Psoas muscle (tissue), 8 donors: Measurements from ENCODE around the gene CKLF. TPM values are rescaled to one million over a fixed set of nuclear protein-coding genes. Genes with fewer than 3 reads are reported as not detected.

Experiments used
- ATAC-seq, 4 donors: fragments of 200-7000 bp; cut with Tn5 transposase; one replicate each; pipeline ENCODE4 v1.9.1; 2020; ENCODE audit warnings: moderate library complexity in 3 of 4, mild to moderate bottlenecking in 2 of 4
- DNase-seq, 2 donors: peaks; one replicate each; pipeline ENCODE4 v3.0.0-alpha.2; 2020
- H3K27ac ChIP-seq: fragments of 200-600 bp; one replicate; pipeline ENCODE4 v1.8.0; 2022
- H3K27me3 ChIP-seq, 3 donors: fragments of 200-600 bp in 1 of 3; one replicate each; pipeline versions ENCODE4 v1.6.1 to v1.8.0; 2013 to 2022; ENCODE audit warnings: low read length in 2 of 3, mild to moderate bottlenecking in 2 of 3, moderate library complexity in 1 of 3; ENCODE audit not compliant: insufficient read depth in 3 of 3
- H3K36me3 ChIP-seq, 2 donors: fragments of 200-600 bp in 1 of 2; one replicate each; pipeline versions ENCODE4 v1.6.1 to v1.8.0; 2013 to 2022; ENCODE audit warnings: low read depth in 1 of 2, mild to moderate bottlenecking in 1 of 2, moderate library complexity in 1 of 2; ENCODE audit not compliant: insufficient read depth in 1 of 2
- H3K4me1 ChIP-seq: fragments of 200-600 bp; one replicate; pipeline ENCODE4 v1.8.0; 2022
- H3K4me3 ChIP-seq: fragments of 200-600 bp; one replicate; pipeline ENCODE4 v1.8.0; 2022; ENCODE audit warnings: mild to moderate bottlenecking
- H3K9me3 ChIP-seq: fragments of 200-600 bp; one replicate; pipeline ENCODE4 v1.8.0; 2022
- CTCF ChIP-seq: fragments of 200-600 bp; IDR thresholded peaks from one replicate; pipeline ENCODE4 v1.8.0; 2022; ENCODE audit warnings: antibody characterized with exemption
- WGBS, 3 donors: extraction: QIAGEN DNeasy Blood & Tissue Kit; methylation state at CpG; one replicate each; pipeline versions ENCODE4 v1.1.6 to v1.1.7; 2013; 5-methylcytosine and 5-hydroxymethylcytosine counted together
- intact Hi-C, 2 donors: fragments of 100-400 bp; cut with DNase I; formaldehyde crosslinking; loops; one replicate each; pipeline versions ENCODE4 v1.11.0 to v1.14.2; 2022
- polyA plus RNA-seq, 3 donors: library from polyadenylated mRNA; stranded (reverse); fragments of 200-250 nt; gene quantifications; one replicate each; pipeline ENCODE4 v1.2.3, GENCODE V29; 2013
- total RNA-seq, 4 donors: library from RNA; stranded (reverse); fragmentation: NEBNext Ultra II Directional in 2 of 4; extraction: Animal tissue kit (Norgen Biotek cat#: 25700) in 2 of 4; gene quantifications; one replicate each; pipeline versions ENCODE4 v1.2.1 to v1.2.4, GENCODE V29; 2021 to 2023
- donor health status: healthy with polysubstance abuse.
- donor health status: DM: no; HTN: no; CAD: no; lungs with moderate emphysema.
- donor health status: Bipolar disorder and iron deficiency.
- donor health status: healthy.
- donor health status: DM: yes; HTN: yes; CAD: no.
- donor health status: DM: no; HTN: no; CAD: no.
- donor health status: DM: no; HTN: no; CAD: no.
- donor health status: DM: yes; HTN: yes; CAD: no.

CKLF gene
- total and polyA plus RNA-seq, 7 donors = 4.1 to 21.1 (median 6.6) TPM

- H3K9me3 ChIP-seq = no peaks in the 10 kb centered on the region
- no peak for DNase-seq
- no peak overlapping the region for H3K27ac ChIP-seq
- intact Hi-C loops = loop anchor here in 1 of 2 donors (5.0 kb wide), 1 partner anchor 36 kb away; no protein-coding TSS in a partner anchor
- H3K36me3 ChIP-seq = no peaks in the 10 kb centered on the region
- peak overlapping the region; percentile 68 for H3K4me3 ChIP-seq
- 28 to 33% (median 32%) methylated on average over 8 of the region's 8 CpGs for WGBS, 3 donors
- no peak for ATAC-seq
- no peaks in the 10 kb centered on the region for H3K27me3 ChIP-seq
- H3K4me1 ChIP-seq = peaks cover 40% of the 10 kb centered on the region
- no peak for TF ChIP-seq CTCF
These were observed 847 bp downstream of the CKLF start for GRCh38 chr16:66553223-66553622.

GRCh38 chr16:66554021-66554420 is 1.6 kb downstream of the CKLF start:
- ATAC-seq (no peak), DNase-seq (no peak)
- Histone ChIP-seq H3K27ac (no peak overlapping the region), H3K4me1 (peaks cover 32% of the 10 kb centered on the region), H3K27me3 (no peaks in the 10 kb centered on the region), H3K4me3 (peak overlapping the region; percentile 68), H3K9me3 (no peaks in the 10 kb centered on the region), H3K36me3 (peaks cover 0 to 3% of the 10 kb centered on the region in 2 donors)
- TF ChIP-seq CTCF = no peak
- intact Hi-C loops = loop anchor here in 1 of 2 donors (5.0 kb wide), 1 partner anchor 37 kb away; no protein-coding TSS in a partner anchor
- WGBS, 3 donors = 90 to 95% (median 94%) methylated on average over 3 of the region's 3 CpGs

GRCh38 chr16:66554495-66554894 is 2.1 kb downstream of the CKLF start:
- ATAC-seq (no peak), DNase-seq (no peak)
- no peaks in the 10 kb centered on the region for H3K9me3 ChIP-seq
- H3K4me1 ChIP-seq = peaks cover 30% of the 10 kb centered on the region
- no peak overlapping the region for H3K4me3 ChIP-seq
- no peak for TF ChIP-seq CTCF
- H3K27ac ChIP-seq = no peak overlapping the region
- H3K36me3 ChIP-seq = peaks cover 0 to 6% of the 10 kb centered on the region in 2 donors
- H3K27me3 ChIP-seq = no peaks in the 10 kb centered on the region
- WGBS, 3 donors = 90 to 95% (median 94%) methylated on average over 6 of the region's 6 CpGs
- intact Hi-C loops = loop anchor here in 1 of 2 donors (5.0 kb wide), 1 partner anchor 37 kb away; no protein-coding TSS in a partner anchor

- no peak for TF ChIP-seq CTCF
- intact Hi-C loops = no loop called here
- Histone ChIP-seq H3K4me1 (no peaks in the 10 kb centered on the region), H3K9me3 (no peaks in the 10 kb centered on the region), H3K4me3 (no peak overlapping the region), H3K27ac (no peak overlapping the region), H3K27me3 (no peaks in the 10 kb centered on the region), H3K36me3 (peaks cover 0 to 6% of the 10 kb centered on the region in 2 donors)
- WGBS, 3 donors = 86 to 93% (median 88%) methylated on average over 1 of the region's 1 CpG
- no peak for ATAC-seq
- no peak for DNase-seq
These were observed 7.7 kb downstream of the CKLF start for GRCh38 chr16:66560107-66560506.
